ENCODE results near the gene CD44. TPM values are rescaled to one million over a fixed set of nuclear protein-coding genes. Genes with fewer than 3 reads are reported as not detected.

Gene CD44
- polyA plus RNA-seq, 3 donors from 2014 or later, result 213 to 247 (median 216) TPM

DNA sequence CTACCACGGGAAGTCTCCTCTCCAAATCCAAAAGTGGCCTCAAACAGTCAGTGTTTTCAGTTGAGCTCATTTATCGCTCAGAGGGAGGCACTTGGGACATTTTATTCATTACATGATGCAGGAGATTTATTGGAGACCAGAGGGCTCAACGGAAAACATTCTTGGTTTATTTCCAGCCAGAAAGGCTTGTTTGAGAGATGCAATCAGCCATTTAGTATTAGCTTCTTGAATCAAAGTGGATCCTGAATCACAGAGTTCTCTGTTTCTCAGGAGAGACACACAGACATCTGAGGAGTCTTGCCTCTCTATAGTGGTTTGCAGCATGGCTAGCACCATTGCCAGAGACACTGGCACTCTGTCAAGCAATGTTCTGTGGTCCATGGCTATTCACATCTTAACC is 31.5 kb downstream of the CD44 start:
- peak in 1 of 3 donors; percentile 36 for DNase-seq
- Mint-ChIP-seq H3K36me3 (peaks cover 2 to 25% (median 6%) of the 10 kb centered on the region in 3 donors), H3K4me1 (peaks cover 100% of the 10 kb centered on the region in 2 donors), H3K27me3 (ENCODE audit: low read depth in 3 of 3) (peaks cover 11 to 18% (median 14%) of the 10 kb centered on the region in 3 donors), H3K27ac (peak overlapping the region; percentile 62 to 100 (median 80)), H3K4me3 (peak overlapping the region in 2 of 5 donors; percentile 33 to 37), H3K9me3 (no peaks in the 10 kb centered on the region)

- Mint-ChIP-seq H3K36me3 (peaks cover 3 to 25% (median 7%) of the 10 kb centered on the region in 3 donors), H3K4me3 (peak overlapping the region in 3 of 5 donors; percentile 12 to 30 (median 15)), H3K27me3 (ENCODE audit: low read depth in 3 of 3) (peaks cover 5 to 12% (median 7%) of the 10 kb centered on the region in 3 donors), H3K9me3 (no peaks in the 10 kb centered on the region), H3K27ac (peak overlapping the region in 5 of 6 donors; percentile 61 to 100 (median 84)), H3K4me1 (peaks cover 94 to 96% of the 10 kb centered on the region in 2 donors)
- DNase-seq, result no peak
Observed at GRCh38 chr11:35171226-35171625, 32.3 kb downstream of the CD44 start.

GRCh38 chr11:35173011-35173511 is 34.1 kb downstream of the CD44 start:
- Mint-ChIP-seq H3K27me3 (ENCODE audit: low read depth in 3 of 3) (peaks cover 0 to 5% (median 3%) of the 10 kb centered on the region in 3 donors), H3K9me3 (no peaks in the 10 kb centered on the region), H3K36me3 (peaks cover 3 to 31% (median 7%) of the 10 kb centered on the region in 3 donors), H3K4me3 (peak overlapping the region; percentile 59 to 78 (median 74)), H3K4me1 (peaks cover 94 to 96% of the 10 kb centered on the region in 2 donors), H3K27ac (peak overlapping the region; percentile 84 to 98 (median 90))
- DNase-seq, result no peak

- Mint-ChIP-seq H3K4me1 (peaks cover 94 to 96% of the 10 kb centered on the region in 2 donors), H3K27me3 (ENCODE audit: low read depth in 3 of 3) (peaks cover 0 to 8% (median under 1%) of the 10 kb centered on the region in 3 donors), H3K27ac (peak overlapping the region; percentile 84 to 98 (median 90)), H3K36me3 (peaks cover 3 to 28% (median 7%) of the 10 kb centered on the region in 3 donors), H3K9me3 (no peaks in the 10 kb centered on the region), H3K4me3 (peak overlapping the region; percentile 59 to 78 (median 74))
- peak; percentile 35 to 55 (median 48) for DNase-seq
Observed at GRCh38 chr11:35173616-35174566, 34.9 kb downstream of the CD44 start.

DNA sequence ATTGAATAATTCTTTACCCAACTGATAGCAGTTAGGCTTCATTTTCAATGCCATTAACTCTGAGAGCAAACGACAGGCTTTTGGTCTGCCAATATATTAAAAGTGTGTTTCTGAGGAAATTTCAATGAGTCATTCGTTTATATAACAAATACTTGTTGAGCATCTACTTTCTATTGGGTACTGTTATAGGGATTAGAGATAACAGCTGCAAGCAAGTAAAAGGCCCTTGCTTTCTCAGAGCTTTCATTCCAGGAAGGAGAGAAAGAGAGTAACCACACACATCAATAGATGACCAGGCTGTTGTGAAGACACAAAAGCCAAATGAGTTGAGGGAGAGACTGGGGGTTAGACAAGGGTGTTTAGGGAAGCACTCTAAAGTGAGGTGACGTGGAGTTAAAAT is 35.7 kb downstream of the CD44 start:
- no peak for DNase-seq
- H3K27me3 Mint-ChIP-seq (ENCODE audit: low read depth in 3 of 3), result peaks cover 0 to 8% (median 3%) of the 10 kb centered on the region in 3 donors
- peaks cover 4 to 26% (median 6%) of the 10 kb centered on the region in 3 donors for H3K36me3 Mint-ChIP-seq

DNA sequence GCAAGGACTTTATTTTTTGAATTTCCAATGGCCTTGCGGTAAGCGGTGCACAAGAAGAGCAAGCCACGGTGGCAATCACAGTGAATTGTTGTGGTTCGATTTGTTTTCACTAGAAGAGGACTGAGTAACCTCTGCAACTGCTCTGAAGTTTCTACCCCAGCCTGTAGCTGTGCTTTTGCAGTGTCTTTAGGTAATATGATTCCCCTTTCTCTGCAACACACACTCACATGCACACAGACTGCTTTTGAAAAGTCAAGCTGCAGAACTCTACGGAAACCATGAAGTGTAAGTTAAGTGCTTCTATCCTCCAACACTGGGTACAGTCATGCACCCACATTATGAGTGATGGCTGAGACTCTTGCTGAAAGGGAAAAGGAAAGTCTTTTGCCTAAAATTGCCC is 38.4 kb downstream of the CD44 start:
- DNase-seq, result peak; percentile 35 to 57 (median 51)
- H3K4me3 Mint-ChIP-seq, result peak overlapping the region; percentile 54 to 67 (median 63)

More for the DNA sequence above, 35.7 kb downstream of the CD44 start:
- Mint-ChIP-seq H3K4me1 (peaks cover 94 to 96% of the 10 kb centered on the region in 2 donors), H3K27ac (peak overlapping the region; percentile 84 to 98 (median 90)), H3K4me3 (peak overlapping the region; percentile 6 to 78 (median 50)), H3K9me3 (no peaks in the 10 kb centered on the region)

DNA sequence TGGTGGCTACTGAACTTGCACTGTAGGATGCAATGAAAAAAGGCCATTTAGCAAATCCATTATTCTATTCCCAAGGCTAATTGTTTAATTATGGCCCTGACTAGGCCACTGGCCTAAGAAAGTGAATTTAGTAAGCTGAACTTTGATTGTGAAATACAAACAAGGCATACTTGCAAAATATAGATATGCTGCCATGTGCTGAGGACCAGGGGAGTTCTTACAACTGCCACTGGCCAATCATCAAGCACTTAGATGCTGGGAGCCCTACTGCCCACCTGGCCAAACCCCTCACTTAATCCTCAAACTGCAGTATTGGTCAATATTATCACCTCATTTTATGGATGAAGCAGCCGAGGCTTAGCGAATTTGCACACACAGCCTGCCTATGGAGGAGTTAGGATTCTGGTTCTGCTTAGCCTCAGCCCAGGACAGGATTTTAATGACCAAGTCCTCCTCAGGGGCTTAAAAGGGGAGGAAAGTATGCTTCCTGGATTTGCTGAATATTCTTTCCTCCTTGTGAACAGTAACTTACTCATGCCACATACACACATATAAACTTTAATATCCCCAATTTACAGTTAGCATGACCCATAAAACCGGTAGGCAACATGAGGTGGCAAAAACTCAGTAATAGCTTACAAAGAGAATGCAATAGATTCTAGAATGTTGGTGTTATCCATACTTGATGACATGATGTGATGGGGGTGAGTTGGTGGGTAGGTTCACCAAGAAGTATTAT is 39.3 kb downstream of the CD44 start:
- peak overlapping the region; percentile 54 to 67 (median 63) for H3K4me3 Mint-ChIP-seq
- peaks cover 85 to 90% of the 10 kb centered on the region in 2 donors for H3K4me1 Mint-ChIP-seq
- peaks cover 32 to 43% (median 35%) of the 10 kb centered on the region in 3 donors for H3K36me3 Mint-ChIP-seq
- DNase-seq, result no peak
- H3K27ac Mint-ChIP-seq, result peak overlapping the region; percentile 59 to 89 (median 86)
- peaks cover 0 to 12% (median 3%) of the 10 kb centered on the region in 3 donors for H3K27me3 Mint-ChIP-seq (ENCODE audit: low read depth in 3 of 3)
- no peaks in the 10 kb centered on the region for H3K9me3 Mint-ChIP-seq

More for the DNA sequence above, 38.4 kb downstream of the CD44 start:
- Mint-ChIP-seq H3K4me1 (peaks cover 85 to 90% of the 10 kb centered on the region in 2 donors), H3K36me3 (peaks cover 24 to 38% (median 27%) of the 10 kb centered on the region in 3 donors), H3K27me3 (ENCODE audit: low read depth in 3 of 3) (peaks cover 0 to 12% (median 3%) of the 10 kb centered on the region in 3 donors), H3K27ac (peak overlapping the region; percentile 59 to 89 (median 86)), H3K9me3 (no peaks in the 10 kb centered on the region)

- peak overlapping the region in 2 of 5 donors; percentile 24 to 63 for H3K4me3 Mint-ChIP-seq
- H3K27ac Mint-ChIP-seq, result peak overlapping the region in 4 of 6 donors; percentile 84 to 89 (median 88)
- H3K27me3 Mint-ChIP-seq (ENCODE audit: low read depth in 3 of 3), result peaks cover 0 to 12% (median 3%) of the 10 kb centered on the region in 3 donors
- DNase-seq, result no peak
- H3K9me3 Mint-ChIP-seq, result no peaks in the 10 kb centered on the region
- peaks cover 32 to 43% (median 38%) of the 10 kb centered on the region in 3 donors for H3K36me3 Mint-ChIP-seq
- H3K4me1 Mint-ChIP-seq, result peaks cover 82 to 90% of the 10 kb centered on the region in 2 donors
Observed at GRCh38 chr11:35178873-35179272, 39.9 kb downstream of the CD44 start.

DNA sequence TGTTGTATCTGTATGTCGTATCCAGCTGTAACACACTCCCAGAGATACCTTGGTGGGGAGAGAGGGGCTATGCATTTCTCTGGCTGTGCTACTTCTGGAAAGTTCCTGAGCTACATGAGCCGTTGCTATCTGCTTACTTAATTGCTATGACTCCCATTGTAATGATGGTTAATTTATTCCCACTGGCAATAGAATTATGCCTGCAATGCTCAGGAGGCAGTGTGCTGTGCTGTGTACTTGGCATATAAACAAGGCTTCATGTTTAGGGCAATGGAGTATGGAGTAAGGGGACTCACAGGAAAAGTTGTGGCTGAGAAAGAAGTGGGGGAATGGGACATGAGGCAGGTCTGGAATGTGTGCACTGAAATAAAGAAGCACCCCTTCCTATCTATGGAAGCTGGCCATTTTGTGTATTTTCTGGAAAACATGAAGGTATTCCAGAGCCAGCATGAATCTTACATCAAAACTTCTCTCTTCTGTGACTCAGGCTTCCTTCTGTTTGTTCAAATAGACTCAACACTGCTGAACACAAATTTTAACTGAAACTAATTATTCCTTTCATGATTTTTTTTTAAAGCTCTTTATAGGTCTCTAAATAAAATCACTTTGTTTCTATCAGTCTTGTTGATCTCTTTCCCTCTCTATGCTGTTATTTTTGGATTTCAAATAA is 40.6 kb downstream of the CD44 start:
- H3K27me3 Mint-ChIP-seq (ENCODE audit: low read depth in 3 of 3), result peaks cover 0 to 12% (median 3%) of the 10 kb centered on the region in 3 donors
- peaks cover 74 to 84% of the 10 kb centered on the region in 2 donors for H3K4me1 Mint-ChIP-seq
- peak overlapping the region; percentile 14 to 88 (median 82) for H3K27ac Mint-ChIP-seq
- no peaks in the 10 kb centered on the region for H3K9me3 Mint-ChIP-seq
- no peak for DNase-seq
- peak overlapping the region in 2 of 5 donors; percentile 11 to 26 for H3K4me3 Mint-ChIP-seq
- peaks cover 32 to 43% (median 38%) of the 10 kb centered on the region in 3 donors for H3K36me3 Mint-ChIP-seq

DNA sequence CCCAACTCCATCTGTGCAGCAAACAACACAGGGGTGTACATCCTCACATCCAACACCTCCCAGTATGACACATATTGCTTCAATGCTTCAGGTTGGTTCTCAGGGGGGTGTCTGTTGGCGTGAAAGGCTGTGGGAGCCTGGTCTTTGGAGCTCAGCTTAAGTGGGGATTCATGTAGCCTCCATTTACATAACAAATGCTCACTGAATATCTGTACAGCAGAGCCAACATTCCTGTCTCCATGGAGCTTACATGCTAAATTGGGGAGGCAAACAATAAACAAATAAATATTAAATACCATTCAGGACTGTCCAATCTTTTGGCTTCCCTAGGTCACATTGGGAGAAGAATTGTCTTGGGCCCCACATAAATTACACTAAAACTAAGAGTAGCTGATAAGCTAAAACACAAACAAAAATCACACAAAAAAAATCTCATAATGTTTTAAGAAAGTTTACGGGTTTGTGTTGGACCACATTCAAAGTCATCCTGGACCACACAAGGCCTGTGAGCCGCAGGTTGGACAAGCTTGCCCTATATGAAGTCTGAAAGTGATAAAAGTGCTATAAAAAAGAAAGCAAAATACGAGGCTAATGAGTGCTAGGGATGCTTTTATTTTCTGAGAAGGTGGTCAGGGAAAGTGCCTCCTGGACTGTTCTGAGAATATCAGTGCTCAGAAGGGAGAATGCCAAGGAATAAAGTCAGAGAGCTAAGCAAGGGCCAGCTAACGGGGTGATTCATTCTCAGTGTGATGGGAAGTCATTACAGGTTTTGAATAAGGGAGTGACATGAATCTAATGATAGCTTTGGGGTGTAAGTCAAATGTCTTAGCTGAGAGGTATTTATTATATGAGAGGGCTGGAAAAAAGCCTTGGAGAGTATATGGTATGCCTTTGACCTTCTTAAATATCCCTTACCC is 41.6 kb downstream of the CD44 start:
- peak overlapping the region in 1 of 5 donors; percentile 26 for H3K4me3 Mint-ChIP-seq
- peaks cover 70 to 83% of the 10 kb centered on the region in 2 donors for H3K4me1 Mint-ChIP-seq
- no peaks in the 10 kb centered on the region for H3K9me3 Mint-ChIP-seq
- H3K27ac Mint-ChIP-seq, result peak overlapping the region in 5 of 6 donors; percentile 51 to 88 (median 82)
- H3K27me3 Mint-ChIP-seq (ENCODE audit: low read depth in 3 of 3), result peaks cover 0 to 9% (median 3%) of the 10 kb centered on the region in 3 donors
- H3K36me3 Mint-ChIP-seq, result peaks cover 36 to 43% (median 40%) of the 10 kb centered on the region in 3 donors
- DNase-seq, result no peak

DNA sequence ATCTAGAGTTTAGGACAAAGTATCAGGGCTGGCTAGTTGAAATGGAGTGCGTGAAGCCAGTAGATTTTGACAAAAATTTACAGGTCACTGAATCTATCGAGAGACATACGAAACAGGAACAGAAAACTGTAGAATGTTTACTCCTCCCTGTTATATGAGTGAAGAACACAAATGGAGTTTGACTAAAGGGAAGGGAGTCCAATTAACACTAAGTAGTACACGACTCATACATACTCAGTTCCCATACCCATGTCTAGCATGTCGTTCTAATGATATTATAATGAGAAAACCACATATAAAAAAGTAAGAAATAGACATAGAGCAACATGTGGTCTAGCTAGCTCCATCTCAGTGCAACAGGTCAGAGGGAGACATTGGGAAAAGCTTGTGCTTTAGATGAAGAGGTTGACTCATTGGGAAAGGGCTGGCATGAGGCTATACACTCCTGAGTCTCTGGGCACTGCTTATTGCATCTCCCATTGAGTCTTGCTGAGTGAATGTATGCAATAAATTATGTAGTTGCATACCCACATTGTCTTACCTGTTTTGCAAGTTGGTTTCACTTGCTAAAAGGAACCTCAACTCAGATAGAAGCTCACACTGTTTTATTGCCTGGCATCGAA is 43.5 kb downstream of the CD44 start:
- Mint-ChIP-seq H3K27me3 (ENCODE audit: low read depth in 3 of 3) (peaks cover 0 to 9% (median 3%) of the 10 kb centered on the region in 3 donors), H3K9me3 (no peaks in the 10 kb centered on the region), H3K4me1 (peaks cover 60 to 73% of the 10 kb centered on the region in 2 donors), H3K36me3 (peaks cover 39 to 45% (median 44%) of the 10 kb centered on the region in 3 donors), H3K4me3 (no peak overlapping the region), H3K27ac (peak overlapping the region in 5 of 6 donors; percentile 27 to 86 (median 60))
- no peak for DNase-seq

Data from immature natural killer cell (primary cell).